Endodermal cell (in vitro differentiated cells): ENCODE results near the gene OCRL. TPM values are rescaled to one million over a fixed set of nuclear protein-coding genes. Genes with fewer than 3 reads are reported as not detected.

ENCODE experiments used
- DNase-seq: peaks from one replicate; pipeline ENCODE4 v3.0.0-alpha.2; 2017
- H3K27ac ChIP-seq: 2 replicates; pipeline ENCODE4 v1.5.1; 2013; ENCODE audit warnings: mild to moderate bottlenecking, low read depth, low read length, moderate library complexity
- H3K27me3 ChIP-seq: 2 replicates; pipeline ENCODE4 v1.6.1; 2013; ENCODE audit warnings: mild to moderate bottlenecking, low read length, moderate library complexity; ENCODE audit not compliant: insufficient read depth, control insufficient read depth, poor library complexity, severe bottlenecking
- H3K36me3 ChIP-seq: 2 replicates; pipeline ENCODE4 v1.7.0; 2013; ENCODE audit warnings: mild to moderate bottlenecking, low read length, moderate library complexity; ENCODE audit not compliant: control insufficient read depth, insufficient read depth
- H3K4me1 ChIP-seq: one replicate; pipeline ENCODE4 v1.7.0; 2013; ENCODE audit warnings: low read length; ENCODE audit not compliant: control insufficient read depth, insufficient read depth
- H3K4me3 ChIP-seq: 2 replicates; pipeline ENCODE4 v1.5.1; 2013; ENCODE audit warnings: mild to moderate bottlenecking, low read length, moderate library complexity
- H3K9ac ChIP-seq: 2 replicates; pipeline ENCODE4 v1.6.1; 2013; ENCODE audit warnings: mild to moderate bottlenecking, low read length, moderate library complexity; ENCODE audit not compliant: poor library complexity, severe bottlenecking; ENCODE audit errors: extremely low read depth
- H3K9me3 ChIP-seq: 2 replicates; pipeline ENCODE4 v1.6.1; 2013; ENCODE audit warnings: mild to moderate bottlenecking, low read length, moderate library complexity; ENCODE audit not compliant: control insufficient read depth
- H3K27ac Mint-ChIP-seq: 2 replicates; pipeline ENCODE4 v1.8.0; 2020; ENCODE audit warnings: mixed read lengths
- H3K27me3 Mint-ChIP-seq: 2 replicates; pipeline ENCODE4 v1.8.0; 2021; ENCODE audit warnings: mild to moderate bottlenecking, mixed read lengths; ENCODE audit not compliant: insufficient read depth
- H3K36me3 Mint-ChIP-seq: 2 replicates; pipeline ENCODE4 v1.8.0; 2020; ENCODE audit warnings: low read depth, mixed read lengths
- H3K4me1 Mint-ChIP-seq: 2 replicates; pipeline ENCODE4 v1.8.0; 2020; ENCODE audit warnings: mixed read lengths
- H3K4me3 Mint-ChIP-seq: 2 replicates; pipeline ENCODE4 v1.8.0; 2020; ENCODE audit warnings: mild to moderate bottlenecking, moderate library complexity, mixed read lengths
- H3K9me3 Mint-ChIP-seq: 2 replicates; pipeline ENCODE4 v1.8.0; 2020; ENCODE audit warnings: mild to moderate bottlenecking, mixed read lengths
- CTCF ChIP-seq: fragments of 200-600 bp; sonication (generic); conservative IDR thresholded peaks from 2 replicates; pipeline ENCODE4 v1.5.0; 2021; ENCODE audit warnings: antibody characterized with exemption, mild to moderate bottlenecking
- WGBS, 2 experiments: methylation state at CpG; one replicate each; pipeline versions ENCODE4 v1.1.5 to v1.1.7; 2013; ENCODE audit warnings: missing lambda C conversion rate in 2 of 2, mixed read lengths in 1 of 2; ENCODE audit not compliant: insufficient coverage in 1 of 2, insufficient read length in 1 of 2; 5-methylcytosine and 5-hydroxymethylcytosine counted together
- long read RNA-seq, 4 experiments: library from polyadenylated mRNA in 2 of 4; library from RNA in 1 of 4; library from capped mRNA in 1 of 4; stranded (forward) in 3 of 4; unstranded in 1 of 4; transcript quantifications; one replicate each; pipeline ENCODE4 v2.0.0, GENCODE V29; 2020 to 2021; ENCODE audit warnings: inconsistent platforms in 1 of 4
- polyA plus RNA-seq, 2 experiments: library from polyadenylated mRNA; stranded (reverse); fragments of 50-300 nt; gene quantifications; one replicate each; pipeline ENCODE4 v1.2.3, GENCODE V29; 2013
- total RNA-seq, 2 donors: library from RNA; stranded (reverse); fragmentation: NEBNext Ultra II Directional in 1 of 2; extraction: Animal tissue kit (Norgen Biotek cat#: 25700) in 1 of 2; gene quantifications; 2 replicates in 1 of 2; 3 replicates in 1 of 2; pipeline ENCODE4 v1.2.1, GENCODE V29; 2021

The OCRL gene
- total RNA-seq: 10 to 100 TPM; 14.2 to 27.0 TPM
- polyA plus RNA-seq (2013, experiment 1 of 2): 21.2 TPM
- polyA plus RNA-seq (2013, experiment 2 of 2): 20.2 TPM
- long read RNA-seq, experiment 1, partial matches to known transcripts: 1 of 5 reads
- long read RNA-seq, experiment 1, other reads (novel, unspliced or antisense): 4 of 5 reads
- long read RNA-seq, experiment 2, full-length matches to known transcripts: 7 of 17 reads
- long read RNA-seq, experiment 2, partial matches to known transcripts: 7 of 17 reads
- long read RNA-seq, experiment 2, other reads (novel, unspliced or antisense): 3 of 17 reads
- long read RNA-seq, experiment 3, full-length matches to known transcripts: 38 of 56 reads
- long read RNA-seq, experiment 3, partial matches to known transcripts: 8 of 56 reads
- long read RNA-seq, experiment 3, other reads (novel, unspliced or antisense): 10 of 56 reads
- long read RNA-seq, experiment 4, partial matches to known transcripts: 2 of 3 reads
- long read RNA-seq, experiment 4, other reads (novel, unspliced or antisense): 1 of 3 reads

GRCh38 chrX:129540068-129540653 lies at the start of gene OCRL:
OCRL (plus strand) TSS chrX:129540259; CDS start chrX:129540440, 181 bp downstream.
- peak; percentile 87 for TF ChIP-seq CTCF
- Mint-ChIP-seq H3K27ac (peak within 1 kb of the TSS; percentile 48), H3K27me3 (no peaks in the 10 kb centered on the region), H3K9me3 (no peaks in the 10 kb centered on the region), H3K4me1 (peaks cover 24% of the 10 kb centered on the region), H3K36me3 (peaks cover 5% of the 10 kb centered on the region), H3K4me3 (peak within 1 kb of the TSS; percentile 70)
- no peaks in the 10 kb centered on the region for H3K36me3 ChIP-seq
- peak within 1 kb of the TSS; percentile 81 for H3K4me3 ChIP-seq
- H3K4me1 ChIP-seq: no peaks in the 10 kb centered on the region
- H3K27ac ChIP-seq: no peak within 1 kb of the TSS
- DNase-seq: peak; percentile 89
- no peaks in the 10 kb centered on the region for H3K9me3 ChIP-seq
- H3K9ac ChIP-seq: peak within 1 kb of the TSS; percentile 39
- no peaks in the 10 kb centered on the region for H3K27me3 ChIP-seq
- 1% methylated on average over 39 of the region's 60 CpGs; no CpG with 5 or more reads in 1 of the 2 experiments for WGBS, 2 experiments

- DNase-seq: no peak
- Mint-ChIP-seq H3K27ac (no peak overlapping the region), H3K4me3 (no peak overlapping the region), H3K36me3 (peaks cover 75% of the 10 kb centered on the region), H3K27me3 (no peaks in the 10 kb centered on the region), H3K9me3 (no peaks in the 10 kb centered on the region), H3K4me1 (no peaks in the 10 kb centered on the region)
- H3K9ac ChIP-seq: no peak overlapping the region
- no peaks in the 10 kb centered on the region for H3K4me1 ChIP-seq
- peaks cover 71% of the 10 kb centered on the region for H3K36me3 ChIP-seq
- no peaks in the 10 kb centered on the region for H3K9me3 ChIP-seq
- H3K4me3 ChIP-seq: no peak overlapping the region
- no peaks in the 10 kb centered on the region for H3K27me3 ChIP-seq
- no peak for TF ChIP-seq CTCF
- WGBS, 2 experiments: 100% methylated on average over 1 of the region's 2 CpGs; no CpG with 5 or more reads in 1 of the 2 experiments
- H3K27ac ChIP-seq: no peak overlapping the region
Observed at GRCh38 chrX:129490330-129490729, 49.7 kb upstream of the OCRL start.

GRCh38 chrX:129493643-129494042 lies 46.4 kb upstream of the OCRL start:
- no peak for TF ChIP-seq CTCF
- WGBS, 2 experiments: 94 to 100% methylated on average over 1 to 4 of the region's 4 CpGs

More at GRCh38 chrX:129493643-129494042, 46.4 kb upstream of the OCRL start:
- Histone ChIP-seq H3K4me1 (no peaks in the 10 kb centered on the region), H3K9me3 (no peaks in the 10 kb centered on the region), H3K9ac (no peak overlapping the region), H3K27me3 (no peaks in the 10 kb centered on the region), H3K4me3 (no peak overlapping the region), H3K36me3 (peaks cover 68% of the 10 kb centered on the region), H3K27ac (no peak overlapping the region)
- Mint-ChIP-seq H3K27me3 (no peaks in the 10 kb centered on the region), H3K4me1 (no peaks in the 10 kb centered on the region), H3K9me3 (no peaks in the 10 kb centered on the region), H3K27ac (no peak overlapping the region), H3K4me3 (no peak overlapping the region), H3K36me3 (peaks cover 74% of the 10 kb centered on the region)
- no peak for DNase-seq
